ENCODE results near the gene PHF21A.

GRCh38 chr11:45907911-45908370, 213.3 kb downstream of the PHF21A start:
- no peak for TF ChIP-seq CTCF (IDR thresholded peaks at IDR 0.05)
- TF ChIP-seq POLR2A (IDR thresholded peaks at IDR 0.05), result no peak
